GM21515 (cell line): ENCODE measurements around the gene GPHA2.
"Not testable (repeated sequence)": the region's sequence is repeated elsewhere in the genome, so short reads cannot be mapped to it uniquely, and the experiment has no call there.

Source experiments
- ATAC-seq: cut with Tn5 transposase; IDR thresholded peaks from one replicate; pipeline ENCODE4 v1.9.1; 2021; ENCODE audit not compliant: unreplicated experiment

The GPHA2 gene, protein sequence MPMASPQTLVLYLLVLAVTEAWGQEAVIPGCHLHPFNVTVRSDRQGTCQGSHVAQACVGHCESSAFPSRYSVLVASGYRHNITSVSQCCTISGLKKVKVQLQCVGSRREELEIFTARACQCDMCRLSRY

DNA sequence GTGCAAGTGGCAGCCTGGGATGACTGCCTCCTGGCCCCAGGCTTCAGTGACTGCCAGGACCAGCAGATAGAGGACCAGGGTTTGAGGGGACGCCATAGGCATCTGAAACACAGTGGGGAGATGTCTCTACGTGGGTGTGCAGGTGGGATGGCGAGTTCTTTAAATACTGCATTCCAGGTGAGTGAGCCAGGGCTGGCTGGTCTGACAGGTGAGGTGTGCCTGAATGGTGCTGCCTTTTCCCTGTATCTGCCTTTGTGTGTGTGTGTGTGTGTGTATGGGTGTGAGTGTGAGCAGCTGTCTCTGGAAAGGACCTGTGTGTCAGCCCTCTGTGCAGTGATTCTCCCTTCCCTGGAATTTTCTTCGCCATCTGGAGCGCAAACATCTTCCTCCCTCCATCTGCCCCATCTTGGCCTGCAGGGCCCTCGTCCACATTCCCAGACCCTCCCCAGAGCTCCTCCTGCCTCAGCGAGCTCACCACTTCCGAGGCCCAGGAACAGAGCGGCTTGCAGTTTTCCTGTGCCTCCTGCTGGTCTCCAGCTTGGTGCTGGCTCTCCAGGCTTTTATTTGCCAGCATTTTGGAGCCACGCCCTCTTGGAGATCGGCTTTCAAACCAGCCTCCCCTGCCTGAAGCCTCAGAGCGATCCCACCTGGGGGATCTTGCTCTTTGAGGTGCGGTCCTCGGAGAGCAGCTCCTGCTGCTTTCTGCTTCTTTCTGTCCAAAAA, at the start of gene GPHA2:
Gene GPHA2, minus strand, starts transcription at position 535 of the 723 bp plus-strand sequence. Its CDS starts 433 bp downstream, at position 102.
- no peak for ATAC-seq

DNA sequence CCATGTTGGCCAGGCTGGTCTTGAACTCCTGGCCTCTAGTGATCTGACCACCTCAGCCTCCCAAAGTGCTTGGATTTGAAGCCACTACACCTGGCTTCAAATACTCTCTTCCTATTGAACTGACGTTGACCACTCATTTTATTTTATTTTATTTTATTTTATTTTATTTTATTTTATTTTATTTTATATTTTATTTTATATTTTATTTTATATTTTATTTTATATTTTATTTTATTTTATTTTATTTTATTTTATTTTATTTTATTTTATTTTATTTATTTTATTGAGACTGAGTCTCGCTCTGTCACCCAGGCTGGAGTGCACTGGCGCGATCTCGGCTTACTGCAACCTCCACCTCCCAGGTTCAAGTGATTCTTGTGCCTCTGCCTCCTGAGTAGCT, 47.6 kb upstream of the GPHA2 start:
- not testable (repeated sequence) for ATAC-seq

DNA sequence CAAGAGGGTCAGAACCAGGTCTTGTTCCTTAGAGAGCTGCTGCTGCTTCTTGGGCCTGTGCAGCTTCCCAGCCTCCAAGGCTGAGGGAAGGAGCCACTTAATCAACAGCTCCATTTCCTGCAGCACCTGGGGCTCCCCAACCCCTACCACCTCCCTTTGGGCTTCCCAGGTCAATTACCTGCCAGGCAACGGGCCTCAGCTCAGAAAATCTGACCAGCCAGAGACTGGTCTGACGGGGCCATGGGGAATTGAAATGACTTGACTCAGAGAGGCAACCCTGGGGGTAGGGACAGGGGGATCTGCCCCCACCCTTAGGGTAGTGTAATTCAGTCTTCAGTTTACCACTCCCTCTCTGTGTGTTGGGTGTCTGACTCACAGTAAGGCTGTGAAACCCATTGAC, 41.0 kb upstream of the GPHA2 start:
- ATAC-seq = no peak

DNA sequence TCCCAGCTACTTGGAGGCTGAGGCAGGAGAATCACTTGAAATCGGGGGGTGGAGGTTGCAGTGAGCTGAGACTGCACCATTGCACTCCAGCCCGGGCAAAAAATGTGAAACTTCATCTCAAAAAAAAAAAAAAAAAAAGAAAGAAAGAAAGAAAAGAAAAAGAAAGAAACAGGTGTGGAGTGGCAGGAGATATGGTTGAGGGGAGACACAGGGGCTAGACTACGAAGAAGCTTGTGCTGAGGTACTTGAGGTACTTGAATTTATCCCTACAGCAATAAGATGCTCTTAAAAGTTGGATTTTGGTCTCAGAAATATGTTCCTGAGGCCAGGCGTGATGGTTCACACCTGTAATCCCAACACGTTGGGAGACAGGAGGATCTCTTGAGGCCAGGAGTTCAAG, 38.4 kb upstream of the GPHA2 start:
- ATAC-seq = no peak

DNA sequence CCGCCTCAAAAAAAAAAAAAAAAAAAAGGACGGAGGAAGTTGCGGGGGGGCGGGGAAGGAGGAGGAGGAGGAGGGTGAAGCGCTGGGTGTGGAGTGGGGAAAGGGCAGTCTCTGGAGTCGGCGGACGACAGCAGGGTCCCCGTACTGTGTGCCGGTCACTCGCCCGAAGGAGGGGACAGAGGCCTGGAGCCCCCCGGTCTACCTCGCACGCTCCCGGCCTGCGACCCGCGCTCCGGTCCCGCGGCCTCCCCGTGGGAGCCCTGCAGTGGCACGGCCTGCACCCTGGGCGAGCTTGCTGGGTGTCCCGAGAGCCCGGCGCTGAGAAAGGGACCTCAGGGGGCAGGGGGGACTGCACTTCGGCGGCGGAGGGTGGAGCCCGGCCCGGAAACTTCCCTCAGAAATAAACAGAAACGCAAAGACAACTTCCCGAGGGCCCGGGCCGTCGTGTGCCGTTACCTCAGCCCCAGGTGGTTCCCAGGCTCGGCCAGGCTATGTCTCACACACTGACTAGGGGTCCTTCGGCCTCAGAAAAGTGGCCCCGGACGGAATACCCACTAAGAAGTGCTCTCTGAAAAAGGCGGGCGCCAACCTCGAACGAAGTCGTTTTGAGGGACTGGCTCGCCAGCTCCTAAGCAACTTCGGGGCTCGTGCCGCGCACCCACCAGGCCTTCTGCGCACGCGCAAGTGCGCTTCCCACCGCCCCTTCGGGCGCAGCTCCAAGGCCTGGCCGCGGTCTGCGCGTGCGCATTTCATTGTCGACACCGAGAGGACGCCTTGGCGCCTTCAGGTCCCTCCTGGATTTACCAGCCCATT, 35.9 kb upstream of the GPHA2 start, which contains the start of gene MAJIN:
Gene MAJIN, minus strand, starts transcription at position 688 of the 813 bp plus-strand sequence. CDS start 12,703 bp downstream, outside the sequence.
- ATAC-seq = no peak

DNA sequence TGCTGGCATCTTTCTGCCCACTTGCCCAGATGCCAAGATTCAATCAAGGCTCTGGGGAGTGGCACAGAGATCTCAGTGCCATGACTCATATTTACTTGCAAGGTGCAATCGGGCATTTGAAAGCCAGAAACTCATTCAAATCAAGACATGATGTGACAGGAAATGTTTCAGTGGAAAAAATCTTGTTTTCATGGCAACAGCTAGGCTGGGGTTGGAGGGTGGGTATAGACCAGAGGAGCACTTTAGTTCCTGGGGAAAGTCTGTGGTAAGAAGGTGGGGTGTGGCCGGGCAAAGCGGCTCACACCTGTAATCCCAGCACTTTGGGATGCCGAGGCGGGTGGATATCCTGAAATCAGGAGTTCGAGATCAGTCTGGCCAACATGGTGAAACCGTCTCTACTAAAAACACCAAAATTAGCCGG, 35.0 kb upstream of the GPHA2 start:
- ATAC-seq = no peak

DNA sequence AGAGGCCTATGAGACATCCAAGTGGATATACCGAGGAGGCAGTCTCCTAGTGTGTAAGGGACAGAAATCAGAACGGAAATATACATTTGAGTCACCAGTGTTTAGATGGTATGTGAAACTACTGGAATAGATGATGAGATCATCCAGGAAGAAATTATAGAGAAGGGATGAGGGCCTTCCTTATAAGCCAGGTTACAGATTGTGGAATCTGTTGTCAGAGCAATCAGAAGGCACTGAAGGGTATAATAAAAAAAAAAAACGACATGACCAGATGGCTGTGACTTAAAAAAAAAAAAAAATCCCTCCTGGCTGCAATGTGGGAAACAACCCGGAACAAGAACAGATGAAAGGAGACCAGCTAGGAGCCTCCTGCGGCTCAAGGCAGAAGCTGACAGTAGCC, 33.5 kb upstream of the GPHA2 start:
- ATAC-seq = no peak

DNA sequence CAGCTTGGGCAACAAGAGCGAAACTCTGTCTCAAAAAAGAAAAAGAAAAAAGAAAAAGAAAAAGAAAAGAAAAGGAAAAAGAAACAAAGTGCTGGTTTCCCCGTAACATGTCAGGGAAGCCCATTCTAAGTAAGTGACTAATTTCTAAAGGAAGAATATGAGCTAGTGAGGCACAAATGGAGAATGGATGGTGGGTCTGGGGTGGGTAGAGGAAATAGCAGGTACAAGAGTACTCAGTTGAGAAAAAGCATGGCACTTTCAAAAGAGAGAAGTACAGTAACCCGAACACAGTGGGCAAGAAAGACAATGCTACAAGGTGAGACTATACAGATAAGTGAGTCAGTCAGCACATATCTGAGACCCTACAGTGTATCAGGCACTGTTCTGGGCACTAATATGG, 31.7 kb upstream of the GPHA2 start:
- no peak for ATAC-seq

DNA sequence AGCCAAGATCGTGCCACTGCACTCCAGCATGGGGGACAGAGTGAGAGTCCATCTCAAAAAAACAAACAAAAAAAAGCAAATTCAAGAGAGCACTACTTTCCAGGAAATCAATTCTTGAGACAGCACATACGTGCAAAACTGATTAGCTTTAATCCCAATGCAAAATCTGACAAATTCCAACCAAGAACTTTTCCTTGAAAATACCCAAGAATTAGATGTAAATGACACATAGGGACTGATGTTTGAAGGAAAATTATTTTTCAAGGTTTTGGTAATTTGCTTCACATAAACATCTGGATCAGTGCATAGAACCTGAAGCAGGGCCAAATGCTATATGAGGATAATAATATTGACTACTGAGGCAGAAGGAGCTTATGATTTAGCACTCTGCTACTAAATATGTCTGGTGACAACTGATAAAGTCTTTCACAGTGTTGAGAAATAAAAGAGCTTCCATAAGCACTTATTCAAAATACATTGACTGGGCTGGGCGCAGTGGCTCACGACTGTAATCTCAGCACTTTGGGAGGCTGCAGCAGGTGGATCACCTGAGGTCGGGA, 27.5 kb upstream of the GPHA2 start:
- ATAC-seq = no peak

DNA sequence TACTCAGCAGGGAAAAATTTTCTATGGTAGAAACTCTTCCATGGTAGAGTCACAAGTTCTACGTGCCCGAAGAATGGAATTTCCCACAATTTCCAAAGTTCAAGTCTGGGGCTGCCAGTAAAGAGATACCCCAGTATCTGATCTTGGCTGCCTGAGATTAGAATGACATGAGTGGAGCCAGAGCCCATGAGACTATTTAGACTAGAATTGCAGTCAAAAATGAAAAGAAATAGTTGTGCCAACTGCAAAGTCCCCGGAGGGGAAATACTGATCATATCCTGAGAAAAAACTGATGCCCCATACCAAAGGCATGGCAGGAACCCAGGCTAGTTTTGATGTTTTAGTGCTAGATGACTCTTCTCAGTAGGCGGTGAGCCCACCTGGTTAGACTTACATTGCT, 25.0 kb upstream of the GPHA2 start:
- ATAC-seq = no peak

DNA sequence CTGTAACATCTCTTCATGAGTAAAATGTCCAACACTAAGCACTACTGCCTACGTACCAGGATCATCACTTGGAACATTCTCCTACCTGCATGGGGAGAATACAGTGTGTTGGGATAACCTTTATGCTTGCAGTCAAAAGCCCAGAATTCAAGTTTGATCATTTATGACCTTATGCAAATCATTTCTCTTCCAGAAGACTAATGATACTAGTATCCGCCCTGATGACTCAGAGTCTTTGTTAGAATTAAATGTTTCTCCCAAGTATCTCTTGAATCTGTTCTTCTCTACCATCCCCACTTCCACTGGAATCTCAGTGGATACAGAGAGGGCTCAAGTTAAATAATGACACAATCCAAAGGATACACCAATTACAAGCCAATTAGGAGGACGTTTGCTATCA, 23.8 kb upstream of the GPHA2 start:
- ATAC-seq = no peak

DNA sequence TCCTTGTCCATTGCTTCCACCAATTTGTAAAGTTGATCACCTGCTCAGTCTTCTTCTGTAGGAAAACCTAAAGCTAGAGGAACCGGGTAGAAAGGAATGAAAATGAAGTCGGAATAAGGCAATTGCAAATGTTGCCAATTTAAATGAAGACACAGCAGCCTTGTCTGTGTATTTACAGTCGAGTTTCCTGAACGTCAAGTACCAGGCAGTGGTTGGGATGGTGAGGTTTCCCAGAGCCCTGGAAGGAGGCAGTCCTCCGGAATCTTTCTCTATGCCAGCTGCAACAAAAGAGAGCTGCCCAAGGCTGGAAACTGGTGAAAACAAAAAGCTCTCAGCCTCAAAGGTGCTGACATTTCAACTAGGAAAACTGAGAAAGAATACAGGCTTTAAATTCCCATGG, 18.5 kb upstream of the GPHA2 start:
- no peak for ATAC-seq

DNA sequence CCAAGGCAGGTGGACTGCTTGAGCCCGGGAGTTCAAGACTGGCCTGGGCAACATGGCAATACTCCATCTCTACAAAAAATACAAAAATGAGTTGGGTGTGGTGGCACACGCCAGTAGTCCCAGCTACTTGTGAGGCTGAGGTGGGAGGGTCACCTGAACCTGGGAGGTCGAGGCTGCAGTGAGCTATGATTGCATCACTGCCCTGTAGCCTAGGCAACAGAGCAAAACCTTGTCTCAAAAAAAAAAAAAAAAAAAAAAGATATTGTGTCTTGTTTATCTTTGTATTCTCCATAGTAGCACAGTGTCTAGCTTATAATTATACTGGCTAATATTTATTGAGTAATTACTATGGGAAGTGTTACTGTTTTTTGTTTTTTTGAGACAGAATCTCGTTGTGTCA, 15.8 kb upstream of the GPHA2 start:
- no peak for ATAC-seq

DNA sequence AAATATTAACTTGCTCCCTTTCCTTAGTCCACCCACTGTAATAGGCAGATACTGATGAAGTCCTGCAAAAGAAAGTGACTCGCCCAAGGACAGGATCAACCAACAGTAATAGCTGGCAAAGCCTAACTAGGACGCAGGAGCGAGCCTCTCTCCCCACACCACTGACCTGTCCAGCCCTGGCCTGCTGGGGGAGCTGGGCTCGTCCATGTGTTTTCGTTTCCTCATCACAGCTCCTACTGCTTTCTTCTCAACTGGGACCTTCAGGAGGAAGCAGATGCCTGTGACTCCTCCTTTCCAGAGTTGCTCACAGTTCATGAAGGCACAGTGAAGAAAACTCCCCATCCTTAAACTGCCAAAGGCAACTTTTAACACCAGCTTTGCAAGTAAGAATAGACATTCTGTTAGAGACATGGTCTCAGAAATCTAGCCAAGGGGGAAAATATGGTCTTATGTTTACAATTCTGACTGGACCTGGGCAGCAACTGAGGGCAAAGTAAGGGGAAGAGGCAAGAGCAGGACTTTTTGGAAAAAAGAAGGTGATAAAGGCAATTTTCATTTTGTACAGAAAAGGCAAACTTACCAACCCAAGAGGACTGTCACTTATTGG, 11.6 kb upstream of the GPHA2 start:
- no peak for ATAC-seq

DNA sequence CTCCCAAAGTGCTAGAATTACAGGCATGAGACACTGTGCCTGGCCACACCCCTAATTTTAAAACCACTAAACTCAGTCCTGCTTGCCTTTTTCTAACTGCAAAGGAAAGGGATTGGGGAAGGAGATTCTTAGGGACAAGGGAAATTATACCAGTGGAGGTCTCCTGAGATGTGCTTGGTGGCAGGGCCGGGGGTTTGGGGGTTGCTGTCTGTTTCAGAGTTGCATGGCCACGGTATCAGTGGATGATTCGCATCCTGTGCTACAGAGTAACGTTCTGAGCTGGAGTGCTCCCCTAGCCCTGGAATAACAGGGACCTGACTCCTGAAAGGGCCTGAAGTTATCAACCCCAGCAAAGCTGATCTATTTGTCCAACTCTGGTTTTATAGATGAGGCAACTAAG, 846 bp upstream of the GPHA2 start:
- ATAC-seq = no peak

DNA sequence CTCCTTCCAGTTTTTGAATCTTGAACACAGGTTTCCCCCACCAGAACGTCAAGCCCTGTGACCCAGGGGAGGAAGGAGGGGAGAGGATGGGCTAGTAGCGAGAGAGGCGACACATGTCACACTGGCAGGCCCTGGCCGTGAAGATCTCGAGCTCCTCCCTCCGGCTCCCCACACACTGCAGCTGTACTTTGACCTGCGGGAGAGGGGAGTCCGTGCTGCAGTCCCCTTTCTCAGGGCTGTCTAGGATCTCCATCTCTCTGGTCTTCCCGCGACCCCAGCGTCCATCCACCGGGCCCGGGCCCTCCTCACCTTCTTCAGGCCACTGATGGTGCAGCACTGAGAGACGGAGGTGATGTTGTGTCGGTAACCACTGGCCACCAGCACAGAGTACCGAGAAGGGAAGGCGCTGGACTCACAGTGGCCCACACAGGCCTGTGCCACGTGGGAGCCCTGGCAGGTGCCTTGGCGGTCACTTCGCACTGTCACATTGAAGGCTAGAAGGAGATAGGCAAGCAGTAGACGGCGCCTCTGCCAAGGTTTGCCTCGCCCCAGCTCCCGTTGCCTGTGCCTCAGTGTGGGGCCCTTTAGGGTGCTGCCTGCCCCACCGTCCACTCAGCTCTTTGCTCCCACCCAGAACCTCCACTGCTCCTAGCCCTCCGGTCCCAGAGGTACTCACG, 873 bp downstream of the GPHA2 start:
- ATAC-seq = no peak

DNA sequence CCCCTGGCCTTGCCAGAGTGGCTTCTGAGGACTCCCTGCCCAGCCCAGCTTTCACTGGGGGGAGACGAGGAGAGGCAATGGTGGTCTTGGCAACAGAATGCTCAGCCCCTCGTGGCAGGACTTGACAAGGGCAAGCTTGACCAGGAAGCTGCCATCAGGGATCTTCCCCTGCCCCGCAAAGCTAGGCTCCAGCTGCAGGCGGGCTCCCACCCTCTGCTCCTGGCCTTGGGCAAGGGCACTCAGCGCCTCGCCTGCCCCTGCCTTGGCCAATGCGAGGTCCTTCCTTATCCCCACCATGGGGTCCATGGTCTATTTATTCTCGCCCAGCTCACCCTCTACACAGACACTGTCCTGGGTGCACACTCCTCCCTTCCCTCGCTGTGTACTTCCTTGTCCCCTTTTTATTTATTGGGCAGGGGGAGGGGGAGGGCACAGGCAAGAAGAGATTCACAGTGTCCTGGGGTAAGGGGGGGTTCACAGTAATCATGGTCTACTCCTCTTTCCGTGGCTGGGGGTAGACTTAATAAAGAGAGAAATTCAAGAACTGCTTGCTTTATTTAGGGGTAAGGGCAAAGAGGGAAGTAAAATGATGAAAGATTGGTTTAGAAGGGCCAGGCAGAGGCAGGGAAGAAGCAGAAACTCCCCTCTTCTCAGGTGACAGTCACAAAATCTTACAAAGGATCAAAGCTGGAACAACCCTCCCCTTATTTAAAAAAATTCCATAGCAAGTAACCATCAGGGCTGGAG, 1.6 kb downstream of the GPHA2 start:
- ATAC-seq = no peak

DNA sequence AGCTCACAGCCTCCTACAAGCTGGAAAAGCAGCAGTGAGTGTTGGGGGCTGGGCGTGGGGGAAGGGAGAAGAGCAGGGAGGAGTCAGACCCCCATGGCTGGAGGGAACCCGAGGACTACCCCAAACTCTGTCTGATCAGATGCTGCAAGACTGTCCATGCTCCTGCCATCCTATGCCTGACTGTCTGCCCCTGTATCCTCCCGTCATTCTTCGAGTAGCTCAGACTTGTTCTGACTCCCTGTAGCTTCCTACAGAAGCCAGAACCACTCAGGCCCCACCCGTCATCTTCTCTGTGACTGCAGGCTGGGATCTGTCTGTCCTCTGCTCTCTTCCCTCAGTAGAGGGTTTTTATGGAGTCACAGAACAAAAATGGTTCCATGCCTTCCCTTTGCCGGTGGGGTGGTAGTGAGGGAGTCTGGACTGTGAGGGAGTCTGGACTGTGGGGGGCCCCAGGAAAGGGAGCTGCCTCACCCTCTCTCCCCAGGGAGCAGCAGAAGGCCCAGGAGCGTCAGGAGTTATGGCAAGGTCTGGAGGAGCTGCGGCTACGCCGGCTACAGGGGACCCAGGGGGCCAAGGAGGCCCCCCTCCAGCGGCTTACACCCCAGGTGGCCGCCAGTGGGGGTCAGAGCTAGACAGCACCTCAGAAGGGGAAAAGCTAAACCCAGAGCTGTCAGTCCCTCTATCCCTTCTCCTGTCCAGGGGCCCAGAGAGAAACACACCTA, 2.3 kb downstream of the GPHA2 start:
- no peak for ATAC-seq

DNA sequence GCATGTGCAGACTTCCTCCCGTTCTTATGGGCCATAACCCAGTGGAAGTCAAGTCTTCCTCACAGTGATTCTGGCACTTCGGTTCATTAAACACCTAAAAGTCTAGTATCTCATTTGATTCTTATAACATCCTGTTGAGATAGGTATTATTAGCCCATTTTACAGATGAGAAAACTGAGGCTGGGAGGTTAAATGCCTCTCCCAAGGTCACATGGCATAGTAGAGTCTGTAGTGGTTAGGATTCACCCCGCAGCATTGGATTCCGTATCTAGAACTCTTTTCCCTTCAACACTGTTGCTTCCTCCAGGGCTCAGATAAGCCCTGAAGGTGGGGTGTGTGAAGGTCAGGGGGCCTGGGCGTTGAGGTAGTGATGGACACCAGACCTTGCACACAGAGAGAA, 3.4 kb downstream of the GPHA2 start:
- ATAC-seq = no peak
